ENCODE measurements around the gene ARHGEF18. TPM values are rescaled to one million over a fixed set of nuclear protein-coding genes. Genes with fewer than 3 reads are reported as not detected.

ARHGEF18 gene
- total RNA-seq, 1 donor from 2014 or later, result 47.8 TPM

GRCh38 chr19:7395360-7396066 lies 46.8 kb downstream of the ARHGEF18 start:
- Mint-ChIP-seq H3K9me3 (no peaks in the 10 kb centered on the region), H3K4me3 (peak overlapping the region; percentile 90)
- DNase-seq (ENCODE audit: low spot score in 2 of 2, unreplicated experiment in 2 of 2), result no peak

GRCh38 chr19:7397687-7398086 lies 49.0 kb downstream of the ARHGEF18 start:
- DNase-seq (ENCODE audit: low spot score in 2 of 2, unreplicated experiment in 2 of 2), result no peak
- H3K4me3 Mint-ChIP-seq, result no peak overlapping the region
- peaks cover 18% of the 10 kb centered on the region for H3K4me1 Mint-ChIP-seq
- H3K9me3 Mint-ChIP-seq, result no peaks in the 10 kb centered on the region
- H3K27ac Mint-ChIP-seq, result peak overlapping the region; percentile 48
- H3K27me3 Mint-ChIP-seq (ENCODE audit: low read depth), result no peaks in the 10 kb centered on the region
- TF ChIP-seq CTCF (IDR thresholded peaks at IDR 0.05; ENCODE audit: unreplicated experiment), result no peak
- H3K36me3 Mint-ChIP-seq, result peaks cover 8% of the 10 kb centered on the region

More at GRCh38 chr19:7395360-7396066, 46.8 kb downstream of the ARHGEF18 start:
- H3K27ac Mint-ChIP-seq, result peak overlapping the region; percentile 87
- TF ChIP-seq CTCF (IDR thresholded peaks at IDR 0.05; ENCODE audit: unreplicated experiment), result no peak
- H3K27me3 Mint-ChIP-seq (ENCODE audit: low read depth), result no peaks in the 10 kb centered on the region
- peaks cover 2% of the 10 kb centered on the region for H3K36me3 Mint-ChIP-seq
- H3K4me1 Mint-ChIP-seq, result peaks cover 21% of the 10 kb centered on the region

Other genes with a start within 250 kb of the ARHGEF18 start
- gene INSR, start 54.5 kb upstream of the ARHGEF18 start, total RNA-seq, result 42.3 to 46.5 TPM (median 44.7 TPM) in 3 replicates
- 6.5 to 7.3 TPM (median 7.0 TPM) in 3 replicates for gene PEX11G, start 140.1 kb downstream of the ARHGEF18 start, total RNA-seq
- 67.5 to 68.3 TPM (median 67.9 TPM) in 3 replicates for gene ZNF358, start 167.2 kb downstream of the ARHGEF18 start, total RNA-seq
- 20.5 to 21.0 TPM (median 20.7 TPM) in 3 replicates for gene MCOLN1, start 173.7 kb downstream of the ARHGEF18 start, total RNA-seq
- gene PNPLA6, start 186.8 kb downstream of the ARHGEF18 start, total RNA-seq, result 100 to 117 TPM (median 112 TPM) in 3 replicates
- gene CAMSAP3, start 246.9 kb downstream of the ARHGEF18 start, total RNA-seq, result 26.1 to 28.2 TPM (median 26.5 TPM) in 3 replicates